RPMI8226 (cell line): ENCODE measurements around the gene ATP2B2.
A peak's percentile ranks its signal among the peaks of the same experiment; 100 is the strongest.

Experiments
- DNase-seq: peaks from one replicate; pipeline ENCODE4 v3.0.0-alpha.2; 2015

ATP2B2 gene

GRCh38 chr3:10423171-10423882 lies 82.1 kb downstream of the ATP2B2 start:
- DNase-seq = no peak

GRCh38 chr3:10421996-10422395 lies 83.4 kb downstream of the ATP2B2 start:
- no peak for DNase-seq

- DNase-seq = no peak
These were observed 84.5 kb downstream of the ATP2B2 start for GRCh38 chr3:10420745-10421475.

- DNase-seq = no peak
These were observed 85.7 kb downstream of the ATP2B2 start for GRCh38 chr3:10419637-10420232.

- DNase-seq = peak; percentile 38
These were observed 87.5 kb downstream of the ATP2B2 start for GRCh38 chr3:10417847-10418246.

GRCh38 chr3:10416730-10417300 lies 88.6 kb downstream of the ATP2B2 start:
- no peak for DNase-seq

- no peak for DNase-seq
These were observed 92.3 kb downstream of the ATP2B2 start for GRCh38 chr3:10413041-10413440.

GRCh38 chr3:10411598-10412332 lies 93.6 kb downstream of the ATP2B2 start:
- no peak for DNase-seq

- DNase-seq = no peak
These were observed 94.9 kb downstream of the ATP2B2 start for GRCh38 chr3:10410383-10411002.

GRCh38 chr3:10408680-10409079 lies 96.7 kb downstream of the ATP2B2 start:
- DNase-seq = no peak

GRCh38 chr3:10407361-10407760 lies 98.0 kb downstream of the ATP2B2 start:
- DNase-seq = no peak

GRCh38 chr3:10406414-10406813 lies 99.0 kb downstream of the ATP2B2 start:
- no peak for DNase-seq

- no peak for DNase-seq
These were observed 99.6 kb downstream of the ATP2B2 start for GRCh38 chr3:10405816-10406215.

GRCh38 chr3:10404876-10405275 lies 100.5 kb downstream of the ATP2B2 start:
- no peak for DNase-seq

- DNase-seq = no peak
These were observed 101.0 kb downstream of the ATP2B2 start for GRCh38 chr3:10404377-10404776.

- DNase-seq = no peak
These were observed 103.2 kb downstream of the ATP2B2 start for GRCh38 chr3:10401990-10402761.

GRCh38 chr3:10400749-10401495 lies 104.5 kb downstream of the ATP2B2 start:
- no peak for DNase-seq

GRCh38 chr3:10400050-10400748 lies 105.2 kb downstream of the ATP2B2 start:
- no peak for DNase-seq

GRCh38 chr3:10399634-10400033 lies 105.8 kb downstream of the ATP2B2 start:
- DNase-seq = no peak

- no peak for DNase-seq
These were observed 107.0 kb downstream of the ATP2B2 start for GRCh38 chr3:10398341-10398740.
